Activated CD4-positive, alpha-beta T cell treated with anti-CD3 and anti-CD28 coated beads, Interleukin-2, Interleukin-4, amounts not matched to agents 100 ng/mL and 50 ng/mL, durations not matched to agents 16 hours and 8 hours (primary cell): ENCODE data around the gene DGKI.
"Not testable (repeated sequence)": the region's sequence is repeated elsewhere in the genome, so short reads cannot be mapped to it uniquely, and the experiment has no call there.

Experiments
- DNase-seq: peaks from one replicate; pipeline ENCODE4 v3.0.0-alpha.2; 2020; ENCODE audit warnings: low spot score

DGKI gene

DNA sequence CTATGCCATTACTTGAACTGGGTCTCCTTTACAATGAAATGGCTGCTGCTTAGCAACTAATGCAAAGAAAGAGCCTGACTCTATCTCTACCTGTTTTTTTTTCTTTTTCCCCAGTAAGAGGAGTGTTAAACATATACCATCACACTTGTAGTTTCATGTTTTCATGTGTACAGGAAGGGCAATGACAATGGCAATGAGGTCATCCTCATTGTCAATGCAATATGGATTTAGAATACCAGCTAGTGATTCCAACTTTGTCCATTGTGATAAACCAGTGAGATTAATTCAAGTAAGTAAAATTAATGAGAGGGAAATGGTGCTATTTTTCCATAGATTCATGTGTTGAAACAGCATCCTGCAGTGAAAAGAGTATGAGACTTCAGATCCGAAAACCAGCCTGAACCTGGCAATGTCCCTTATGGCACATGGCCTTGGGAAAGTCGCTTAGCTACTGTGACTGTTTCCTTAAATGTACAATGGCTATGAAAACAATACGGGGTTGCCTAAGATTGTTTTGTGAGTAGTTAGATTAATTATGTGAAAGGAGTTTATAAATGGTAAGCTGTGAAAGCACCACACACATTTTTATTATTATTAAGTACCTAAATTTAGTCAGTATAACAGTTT is 11.2 kb downstream of the DGKI start:
- no peak for DNase-seq

DNA sequence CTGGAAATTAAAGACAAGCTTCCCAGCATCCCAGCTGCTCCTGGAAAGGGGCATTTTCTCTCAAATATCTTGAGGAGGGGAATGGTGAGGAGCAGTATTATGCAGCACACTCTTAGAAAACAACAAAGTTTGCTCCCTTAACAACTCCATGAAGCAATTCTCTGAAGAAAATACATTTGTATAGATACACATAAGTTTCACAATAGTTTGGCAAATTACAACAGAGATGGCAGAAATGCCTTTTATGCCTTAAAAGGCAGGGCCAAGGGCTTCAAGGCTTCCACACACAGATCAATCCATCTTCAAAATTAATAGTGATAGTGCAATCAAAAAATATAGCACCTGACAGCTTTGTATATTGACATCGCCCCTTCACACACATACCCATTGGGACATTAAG is 12.2 kb downstream of the DGKI start:
- no peak for DNase-seq

DNA sequence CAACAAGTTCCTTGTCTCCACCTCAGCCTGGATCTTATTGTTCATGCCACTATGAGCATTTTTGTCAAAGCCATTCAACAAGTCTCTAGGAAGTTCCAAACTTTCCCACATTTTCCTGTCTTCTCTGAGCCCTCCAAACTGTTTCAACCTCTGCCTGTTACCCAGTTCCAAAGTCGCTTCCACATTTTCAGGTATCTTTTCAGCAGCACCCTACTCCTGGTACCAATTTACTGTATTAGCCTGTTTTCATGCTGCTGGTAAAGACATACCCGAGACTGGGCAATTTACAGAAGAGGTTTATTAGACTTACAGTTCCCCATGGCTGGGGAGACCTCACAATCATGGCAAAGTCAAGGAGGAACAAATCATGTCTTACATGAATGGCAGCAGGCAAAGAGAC is 13.8 kb downstream of the DGKI start:
- not testable (repeated sequence) for DNase-seq

DNA sequence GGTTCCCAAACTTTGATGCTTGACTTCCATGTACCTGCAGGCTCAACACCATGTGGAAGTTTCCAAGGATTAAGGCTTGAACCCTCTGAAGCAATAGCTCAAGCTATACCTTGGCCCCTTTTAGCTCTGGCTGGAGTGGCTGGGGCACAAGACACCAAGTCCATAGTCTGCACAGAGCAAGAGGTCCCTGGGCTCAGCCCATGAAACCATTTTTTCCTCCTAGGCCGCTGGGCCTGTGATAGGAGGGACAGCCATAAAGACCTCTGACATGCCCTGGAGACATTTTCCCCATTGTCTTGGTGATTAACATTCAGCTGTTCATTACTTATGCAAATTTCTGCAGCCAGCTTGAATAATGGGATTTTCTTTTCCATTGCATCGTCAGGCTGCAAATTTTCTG is 14.4 kb downstream of the DGKI start:
- DNase-seq = no peak

DNA sequence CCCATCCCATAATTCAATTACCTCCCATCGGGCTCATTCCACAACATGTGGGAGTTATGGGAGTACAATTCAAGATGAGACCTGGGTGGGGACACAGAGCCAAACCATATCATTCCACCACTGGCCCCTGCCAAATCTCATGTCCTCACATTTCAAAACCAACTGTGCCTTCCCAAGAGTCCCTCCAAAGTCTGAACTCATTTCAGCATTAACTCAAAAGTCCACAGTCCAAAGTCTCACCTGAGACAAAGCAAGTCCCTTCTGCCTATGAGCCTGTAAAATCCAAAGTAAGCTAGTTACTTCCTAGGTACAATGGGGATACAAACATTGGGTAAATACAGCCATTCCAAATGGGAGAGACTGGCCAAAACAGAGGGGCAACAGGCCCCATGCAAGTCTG is 15.2 kb downstream of the DGKI start:
- DNase-seq = not testable (repeated sequence)

DNA sequence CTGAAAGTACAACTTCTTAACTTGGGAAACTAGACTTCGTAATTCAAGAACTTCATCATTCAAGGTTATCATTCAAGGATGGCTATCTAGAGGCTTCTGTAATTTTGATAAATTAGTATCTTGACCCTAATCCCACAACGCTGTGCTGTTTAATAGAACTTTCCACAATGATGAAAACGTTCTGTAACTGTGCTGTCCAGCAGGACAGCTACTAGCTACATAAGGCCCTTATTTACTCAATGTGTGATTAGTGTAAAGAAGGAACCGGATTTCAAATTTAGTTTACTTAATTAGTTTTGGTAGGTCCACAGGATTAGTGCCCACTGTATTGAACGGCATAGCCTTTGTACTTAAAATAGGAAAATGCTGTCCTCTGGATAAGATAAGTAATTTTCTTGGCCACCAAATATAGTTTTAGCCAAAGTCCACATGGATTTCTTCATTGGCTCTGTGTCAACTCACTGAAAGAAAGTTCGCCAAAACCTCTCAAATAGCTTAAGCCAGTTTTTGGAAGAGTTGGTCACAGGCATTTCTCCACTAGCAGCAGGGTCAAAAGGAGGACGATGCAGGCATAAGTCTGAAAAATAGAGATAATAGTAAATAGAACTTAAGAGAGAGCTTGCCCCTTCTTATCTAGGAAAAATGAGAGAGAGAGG is 17.3 kb downstream of the DGKI start:
- DNase-seq = no peak

DNA sequence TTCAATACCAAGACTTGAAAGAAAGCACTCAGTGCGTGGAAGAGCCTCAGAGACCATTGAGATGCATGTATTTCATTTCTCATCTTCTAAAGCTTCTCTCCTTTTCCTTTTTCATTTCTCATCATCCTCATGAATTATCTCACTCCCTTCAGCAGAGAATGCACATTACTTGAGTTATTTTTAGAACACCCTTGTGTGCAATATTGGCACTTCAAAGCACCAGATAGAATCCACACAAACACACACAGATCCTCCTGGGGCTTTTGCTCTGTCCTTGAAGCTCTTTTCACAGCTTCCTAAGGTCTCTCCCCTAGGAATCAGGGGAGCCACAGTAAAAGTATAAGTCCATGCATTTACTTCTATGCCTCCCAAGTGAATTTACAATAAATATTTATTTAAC is 18.3 kb downstream of the DGKI start:
- no peak for DNase-seq

DNA sequence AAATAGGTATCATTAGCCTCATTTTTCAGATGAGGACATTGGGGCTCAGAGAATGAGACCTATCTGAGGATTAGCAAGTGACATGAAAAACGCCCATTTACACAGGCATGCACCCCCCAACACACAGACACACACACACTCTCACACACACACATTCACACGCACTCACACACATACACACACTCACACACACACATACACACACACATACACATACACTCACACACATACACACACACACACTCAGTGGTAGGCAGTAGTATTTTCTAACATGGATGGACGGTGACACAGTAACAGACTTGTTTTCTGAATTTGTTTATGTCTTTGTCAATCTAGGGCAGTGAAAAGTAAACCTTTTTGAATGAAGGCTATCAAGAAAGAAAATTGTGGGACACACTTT is 21.3 kb downstream of the DGKI start:
- DNase-seq = no peak

DNA sequence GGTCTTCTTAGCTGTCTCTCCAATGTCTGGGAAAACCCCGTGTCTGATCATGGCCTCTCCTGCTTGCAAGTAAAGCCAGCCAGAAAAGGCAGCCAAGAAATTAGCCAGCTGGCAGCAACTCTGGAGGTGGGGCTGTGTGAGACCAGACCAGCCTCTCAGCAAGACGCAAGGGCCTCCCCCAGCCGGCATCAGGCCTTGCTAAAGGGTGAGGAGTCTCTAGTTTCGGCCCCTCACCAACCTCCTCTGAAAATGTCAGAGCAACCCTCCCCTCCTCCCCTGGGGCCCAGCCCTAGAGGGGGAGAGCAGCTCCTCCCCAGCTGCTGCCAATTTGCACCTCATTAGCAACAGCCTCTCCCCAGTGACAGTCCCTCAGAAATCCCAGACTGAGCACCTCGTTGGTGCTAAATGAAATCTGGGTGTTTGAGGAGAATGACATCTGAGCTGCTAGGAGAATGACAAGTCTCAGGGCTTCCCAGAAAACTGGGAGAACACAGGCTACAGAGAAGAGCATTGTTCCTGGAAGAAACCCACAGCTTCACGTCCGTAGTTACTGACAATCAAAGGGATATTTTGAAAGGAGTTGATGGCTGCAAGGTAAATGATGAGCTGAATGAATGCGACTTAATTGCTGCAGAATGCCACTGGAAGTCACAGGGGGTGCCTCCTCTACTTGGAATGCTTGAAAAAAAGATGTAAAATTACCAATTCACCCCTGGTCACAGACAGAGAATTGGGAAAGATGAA is 25.9 kb downstream of the DGKI start:
- no peak for DNase-seq

DNA sequence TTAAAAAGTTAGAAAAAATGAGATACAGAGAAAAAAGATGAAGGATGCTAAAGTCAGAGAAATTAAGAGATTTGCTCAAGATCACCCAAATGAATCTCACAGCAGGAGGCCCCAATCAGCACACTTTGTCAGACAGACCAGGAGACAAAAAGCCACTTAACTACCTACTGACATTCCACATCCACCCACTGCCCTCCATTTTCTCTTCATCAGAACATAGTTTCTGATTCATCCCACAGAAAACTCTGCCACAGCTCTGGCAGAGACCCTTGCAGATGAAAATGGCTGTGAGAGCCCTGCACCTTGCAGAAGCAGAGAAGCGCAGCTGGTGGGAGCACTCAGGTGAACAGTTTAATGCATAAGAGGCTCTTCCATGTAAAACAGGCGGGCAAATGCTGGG is 26.6 kb downstream of the DGKI start:
- DNase-seq = no peak

DNA sequence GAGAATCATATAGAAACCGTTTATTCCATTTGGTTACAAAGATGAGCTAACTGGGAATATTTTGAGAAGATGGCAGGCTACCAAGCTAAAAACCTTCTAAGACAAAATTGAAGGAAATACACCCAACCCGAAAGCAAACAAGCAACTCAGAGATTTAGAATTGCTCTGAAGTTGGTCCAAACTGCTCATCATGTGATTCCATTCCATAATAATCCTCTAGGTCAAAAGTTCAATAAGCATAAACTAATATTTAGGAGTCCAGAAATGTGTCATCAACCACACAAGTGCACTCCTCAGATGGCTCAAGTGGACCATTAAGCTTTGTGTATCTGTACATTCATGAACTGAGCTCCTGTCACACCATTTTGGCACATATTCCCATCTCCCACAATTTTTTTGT is 28.7 kb downstream of the DGKI start:
- no peak for DNase-seq

DNA sequence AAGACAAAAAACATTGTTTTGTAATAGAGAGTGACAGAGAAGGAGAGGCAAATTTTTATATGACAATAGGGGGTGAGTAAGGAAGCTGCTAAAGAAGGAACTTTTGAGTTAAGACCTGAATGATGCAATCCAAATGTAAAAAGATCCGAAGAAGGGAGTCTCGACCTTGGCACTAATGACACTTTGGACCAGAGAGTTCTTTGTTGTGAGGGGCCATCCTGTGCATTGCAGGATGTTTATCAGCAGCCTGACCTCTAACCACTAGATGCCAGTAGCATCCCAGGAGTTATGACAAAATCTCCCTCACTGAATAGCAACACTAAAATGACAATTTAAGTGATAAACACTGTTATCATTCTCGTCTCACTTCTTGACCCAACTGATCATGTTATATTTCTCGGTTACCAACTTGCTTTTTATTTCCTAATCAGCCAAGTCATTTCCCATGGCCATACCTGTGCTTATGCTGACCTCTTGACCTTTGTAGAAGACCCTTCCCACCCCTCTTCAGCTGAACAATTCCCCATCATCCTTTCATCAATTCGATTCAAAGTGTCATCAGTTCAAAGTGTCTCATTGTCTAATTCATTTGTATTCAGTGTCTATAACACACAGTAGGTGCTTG is 30.0 kb downstream of the DGKI start:
- DNase-seq = no peak

DNA sequence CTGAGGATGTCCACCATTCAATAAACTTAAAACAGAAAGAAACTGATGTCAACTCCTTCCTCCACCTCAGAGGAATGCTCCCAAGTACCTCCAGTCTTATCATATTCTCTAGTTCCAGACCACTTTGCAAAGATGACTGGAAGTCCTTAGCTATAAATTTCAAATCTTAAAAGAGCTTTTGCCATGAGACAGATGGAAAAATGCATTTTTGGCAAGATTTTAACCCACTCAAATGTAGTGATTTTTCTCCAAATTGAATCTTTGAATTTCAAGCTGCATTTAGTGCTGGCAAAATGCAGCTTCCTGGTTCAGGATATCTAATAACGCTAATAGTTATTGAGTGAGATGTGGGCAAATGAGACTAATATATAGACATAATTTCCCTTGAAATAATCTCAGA is 33.2 kb downstream of the DGKI start:
- DNase-seq = no peak

DNA sequence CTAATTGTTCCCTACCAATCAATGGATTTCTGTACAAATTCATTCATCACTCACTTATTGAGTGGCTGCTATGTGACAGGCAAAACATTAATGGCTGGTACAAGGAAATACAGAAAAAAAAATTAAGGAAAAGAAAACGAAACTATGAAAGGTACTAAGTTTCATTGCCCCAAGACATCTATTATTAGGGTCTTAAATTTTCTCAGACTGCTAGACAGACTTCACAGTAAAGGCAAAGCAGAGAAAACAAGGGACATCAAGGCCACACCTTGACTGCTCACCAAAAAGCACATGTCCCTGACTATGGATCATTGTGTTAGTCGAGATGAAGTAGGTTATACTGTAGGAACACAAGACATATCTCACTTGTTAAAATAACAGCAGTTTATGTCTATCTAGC is 36.5 kb downstream of the DGKI start:
- no peak for DNase-seq

DNA sequence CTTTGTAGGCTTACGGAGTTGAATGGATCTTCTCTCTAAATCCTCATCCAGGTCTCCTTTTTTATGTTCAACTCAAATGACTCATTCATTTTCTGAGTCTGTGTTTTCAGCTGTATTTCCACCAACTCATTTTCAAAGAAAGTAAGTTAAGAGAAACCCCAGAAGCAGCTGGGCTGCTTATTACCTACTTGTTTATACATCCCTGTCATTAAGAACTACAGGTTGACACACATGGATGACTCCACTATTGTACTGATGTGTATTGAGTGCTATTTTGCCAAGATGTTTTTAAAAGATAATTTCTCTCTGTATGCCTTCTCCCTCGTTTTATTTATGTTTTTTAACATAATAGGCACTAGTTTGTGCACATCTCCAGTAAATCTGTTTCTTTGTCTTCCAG is 41.9 kb downstream of the DGKI start:
- no peak for DNase-seq

DNA sequence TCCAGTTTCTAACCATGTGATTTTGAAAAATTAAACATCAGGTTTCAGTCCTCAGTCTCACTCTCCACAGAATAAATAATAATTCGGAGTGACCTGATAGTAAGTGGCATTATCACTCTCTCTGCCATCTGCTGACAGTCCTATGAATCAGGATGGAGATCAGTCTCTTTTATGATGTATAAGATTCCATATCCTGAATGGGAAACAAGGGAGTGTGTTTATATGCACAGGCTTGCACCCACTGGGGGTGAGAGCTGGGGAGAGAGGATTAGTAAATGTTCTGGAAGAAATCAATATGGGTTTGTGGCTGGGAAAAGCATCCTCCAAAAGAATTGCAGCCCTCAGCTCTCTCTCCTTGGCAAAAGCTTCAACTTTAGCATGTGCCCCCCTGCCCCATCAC is 45.3 kb downstream of the DGKI start:
- no peak for DNase-seq

DNA sequence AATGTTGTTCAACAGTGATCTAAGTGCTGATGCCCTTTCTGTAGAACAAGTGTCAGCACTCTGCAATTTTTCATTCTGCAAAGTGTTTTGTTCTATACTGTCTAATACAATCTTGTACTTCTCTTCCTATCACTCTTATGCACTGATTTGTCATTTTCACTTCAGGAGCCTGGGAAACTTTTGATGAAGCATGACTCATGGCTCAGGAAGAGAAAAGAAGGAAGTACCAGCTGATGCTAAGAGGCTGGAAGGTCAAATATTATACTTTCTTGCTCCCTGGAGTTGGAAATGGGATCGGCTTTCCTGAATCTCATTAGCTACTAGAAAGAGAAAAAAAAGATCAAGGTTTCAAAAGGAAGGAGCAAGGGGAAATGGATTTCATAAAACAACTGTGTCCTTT is 45.8 kb downstream of the DGKI start:
- no peak for DNase-seq

DNA sequence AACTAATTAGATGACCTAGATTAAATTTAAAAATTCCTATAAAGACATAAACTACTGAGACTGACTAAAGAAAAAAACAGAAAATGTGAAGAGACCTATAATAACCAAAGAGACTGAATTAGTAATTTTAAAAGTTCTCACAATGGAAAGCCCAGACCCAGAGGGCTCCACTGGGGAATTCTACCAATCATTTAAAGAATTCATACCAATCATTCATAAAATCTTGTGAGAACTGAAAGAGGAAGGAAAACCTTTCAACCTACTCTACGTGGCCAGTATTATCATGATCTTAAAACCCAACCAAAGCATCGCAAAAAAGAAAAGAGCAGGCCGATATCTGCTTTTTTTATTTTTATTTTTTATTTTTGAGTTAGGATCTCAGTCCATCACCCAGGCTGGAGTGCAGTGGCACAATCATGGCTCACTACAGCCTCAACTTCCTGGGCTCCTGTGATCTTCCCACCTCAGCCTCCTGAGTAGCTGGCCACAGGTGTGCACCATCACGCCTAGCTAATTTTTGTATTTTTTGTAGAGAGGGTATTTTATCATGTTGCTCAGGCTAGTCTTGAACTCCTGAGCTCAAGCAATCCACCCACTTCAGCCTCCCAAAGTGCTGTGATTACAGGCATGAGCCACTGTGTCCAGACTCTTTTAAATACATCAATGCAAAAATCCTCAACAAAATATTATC is 48.6 kb downstream of the DGKI start:
- no peak for DNase-seq

DNA sequence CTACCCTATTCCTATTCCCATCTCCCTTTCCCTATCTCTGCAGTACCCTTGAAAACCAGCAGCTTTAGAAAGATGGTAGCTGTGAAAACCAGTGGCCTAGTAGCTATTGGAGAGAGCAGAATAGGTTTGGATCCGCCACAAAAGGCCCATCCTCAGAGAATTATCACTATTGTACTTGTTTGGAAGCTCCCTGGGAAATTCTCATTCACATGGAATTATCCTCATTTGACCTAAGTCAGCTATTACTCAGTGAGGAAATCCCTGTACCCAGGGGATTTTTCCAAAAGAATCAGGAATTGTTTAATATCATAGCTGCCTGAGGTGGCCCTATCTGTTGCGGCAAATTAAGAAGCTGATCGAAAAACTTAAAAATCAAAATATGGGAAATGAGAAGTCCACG is 51.6 kb downstream of the DGKI start:
- DNase-seq = no peak

DNA sequence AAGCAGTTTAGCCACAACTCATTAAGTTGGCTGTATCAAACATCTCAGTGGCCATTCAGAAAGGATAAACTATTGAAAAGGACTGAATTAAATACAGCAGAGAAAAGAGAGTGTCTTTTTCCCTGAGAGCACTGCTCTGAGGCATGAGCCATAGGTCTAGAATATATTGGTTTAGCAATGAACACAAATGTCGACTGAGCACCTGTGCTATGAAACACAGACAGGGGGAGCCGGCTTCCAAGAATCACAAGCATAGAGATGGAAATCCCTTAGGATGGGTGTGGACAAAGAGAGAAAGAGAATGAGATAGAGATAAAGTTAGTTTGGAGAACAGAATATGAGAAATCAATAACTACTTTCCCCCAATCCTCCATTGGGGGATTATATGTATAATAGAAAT is 54.8 kb downstream of the DGKI start:
- no peak for DNase-seq

DNA sequence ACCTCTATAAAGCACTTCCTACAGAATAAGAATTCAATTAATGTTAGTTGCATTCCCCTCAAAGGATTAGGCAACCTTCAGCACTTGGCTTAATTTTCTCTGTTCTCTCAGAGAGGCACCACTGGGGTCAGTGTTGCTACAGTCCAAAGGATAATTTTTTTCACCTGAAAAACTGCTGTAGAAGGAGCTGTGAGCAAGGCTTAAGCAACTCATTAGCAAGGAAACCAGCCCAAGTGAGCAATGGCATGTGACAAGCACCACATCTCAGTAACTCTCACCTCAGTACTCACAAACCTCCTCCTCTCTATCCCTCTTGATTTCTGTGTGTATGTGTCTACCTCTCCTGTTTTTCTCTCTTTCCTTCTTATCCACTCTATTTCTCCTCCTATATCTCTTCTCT is 55.9 kb downstream of the DGKI start:
- DNase-seq = no peak

DNA sequence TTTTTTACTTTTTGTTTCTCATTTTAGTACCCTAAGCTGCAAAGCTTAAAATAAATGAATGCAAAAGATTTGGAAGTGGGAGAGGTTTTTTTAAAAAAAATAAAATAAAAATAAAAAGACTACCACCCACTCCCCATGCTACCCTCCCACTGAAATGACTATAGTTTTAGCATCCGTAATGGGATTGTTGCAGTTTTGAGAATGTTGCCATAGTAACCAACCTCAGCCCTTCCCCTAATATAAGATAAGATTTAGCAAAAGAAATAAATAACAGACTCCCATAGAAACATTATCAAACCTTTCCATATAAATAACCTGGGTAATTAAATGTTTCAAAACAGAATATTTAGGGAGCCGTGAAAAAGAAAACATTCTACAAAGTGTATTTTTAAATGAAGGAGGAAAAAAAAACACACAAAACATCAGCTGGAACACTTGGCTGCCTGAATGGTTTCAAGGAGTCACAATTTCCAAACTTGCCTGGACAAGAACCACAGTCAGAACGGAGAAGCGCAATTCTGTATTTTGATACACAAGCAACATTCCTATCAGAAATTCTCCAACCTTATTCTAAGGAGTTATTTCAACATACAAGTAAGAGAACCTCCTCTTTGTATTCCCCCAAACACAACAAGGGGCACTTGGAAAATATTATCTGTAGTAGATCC is 57.4 kb downstream of the DGKI start:
- no peak for DNase-seq
